Skeletal muscle satellite cell (primary cell): ENCODE data around the gene PAF1. TPM values are rescaled to one million over a fixed set of nuclear protein-coding genes. Genes with fewer than 3 reads are reported as not detected.
"Not testable (repeated sequence)": the region's sequence is repeated elsewhere in the genome, so short reads cannot be mapped to it uniquely, and the experiment has no call there.

Experiments
- H3K27me3 ChIP-seq: 2 replicates; pipeline ENCODE4 v1.7.0; 2013; ENCODE audit warnings: low read length; ENCODE audit not compliant: control insufficient read depth, insufficient read depth
- H3K36me3 ChIP-seq: 2 replicates; pipeline ENCODE4 v1.7.0; 2013; ENCODE audit warnings: mild to moderate bottlenecking, control low read depth, low read length; ENCODE audit not compliant: insufficient read depth
- H3K4me1 ChIP-seq: 2 replicates; pipeline ENCODE4 v1.7.0; 2013; ENCODE audit warnings: low read length; ENCODE audit not compliant: control insufficient read depth, insufficient read depth
- H3K4me2 ChIP-seq: 2 replicates; pipeline ENCODE4 v1.7.0; 2013; ENCODE audit warnings: mild to moderate bottlenecking, low read length
- H3K4me3 ChIP-seq: 2 replicates; pipeline ENCODE4 v1.7.0; 2013; ENCODE audit warnings: low read length
- H3K9ac ChIP-seq: 2 replicates; pipeline ENCODE4 v1.7.0; 2013; ENCODE audit warnings: mild to moderate bottlenecking, low read depth, low read length, moderate library complexity
- H3K9me3 ChIP-seq: replicated peaks from 2 replicates; pipeline ENCODE4 v1.7.0; 2013; ENCODE audit warnings: mild to moderate bottlenecking, control low read depth, low read length
- small RNA-seq: library from RNA; depleted of rRNA; stranded (forward); fragments of <200 nt; gene quantifications from one replicate; pipeline ENCODE3, GENCODE V24; 2012

The PAF1 gene

DNA sequence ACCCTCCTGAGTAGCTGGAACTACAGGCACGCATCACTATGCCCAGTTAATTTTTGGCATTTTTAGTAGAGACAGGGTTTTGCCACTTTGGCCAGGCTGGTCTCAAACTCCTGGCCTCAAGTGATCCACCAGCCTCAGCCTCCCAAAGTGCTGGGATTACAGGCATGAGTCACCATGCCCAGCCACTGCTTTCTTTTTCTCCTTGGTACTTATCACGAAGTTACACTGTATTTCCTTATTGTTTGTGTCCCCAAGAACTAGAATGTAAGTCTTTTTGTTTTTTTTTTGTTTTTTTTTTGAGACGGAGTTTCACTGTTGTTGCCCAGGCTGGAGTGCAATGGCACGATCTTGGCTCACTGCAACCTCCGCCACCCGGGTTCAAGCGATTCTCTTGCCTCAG lies 50.8 kb downstream of the PAF1 start:
- not testable (repeated sequence) for H3K4me3 ChIP-seq, H3K27me3 ChIP-seq, H3K4me2 ChIP-seq, H3K9ac ChIP-seq, H3K36me3 ChIP-seq, H3K9me3 ChIP-seq
- peaks cover 13% of the 10 kb centered on the region for H3K4me1 ChIP-seq

DNA sequence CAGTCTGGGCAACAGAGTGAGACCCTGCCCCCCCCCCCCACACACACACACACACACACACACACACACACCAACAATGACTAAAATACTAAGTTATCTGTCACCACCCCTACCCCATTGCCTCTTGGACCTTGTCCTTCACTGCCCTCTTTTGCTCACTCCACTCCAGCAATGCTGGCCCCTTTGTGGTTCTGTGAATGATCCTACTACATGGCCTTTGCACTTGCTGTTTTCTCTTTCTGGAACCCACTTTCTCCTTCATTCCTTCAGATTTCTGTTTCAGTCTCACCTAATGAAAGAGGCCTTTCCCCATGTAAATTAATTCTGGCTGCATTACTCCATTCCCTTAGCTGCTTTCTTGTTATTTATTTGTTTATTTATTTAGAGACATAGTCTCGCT lies 51.2 kb downstream of the PAF1 start:
- peaks cover 13% of the 10 kb centered on the region for H3K4me1 ChIP-seq

DNA sequence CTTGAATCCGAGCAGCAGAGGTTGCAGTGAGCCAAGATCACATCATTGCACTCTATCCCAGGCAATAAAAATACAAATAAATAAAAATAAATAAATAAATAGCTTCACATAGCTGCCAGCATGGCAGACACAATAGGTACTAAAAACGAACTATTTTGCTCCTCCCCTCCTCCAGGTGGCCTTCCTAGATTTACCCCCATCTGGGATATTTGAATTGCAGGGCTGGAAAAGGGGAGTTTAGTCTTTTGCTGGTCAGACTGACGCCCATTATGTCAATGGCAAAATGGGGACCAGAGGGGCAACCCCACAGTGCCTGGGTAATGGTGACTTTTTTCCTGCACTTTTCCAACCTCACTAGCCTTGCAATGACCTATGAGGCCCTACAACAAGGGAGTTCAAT lies 54.4 kb downstream of the PAF1 start:
- Histone ChIP-seq H3K9ac (no peak overlapping the region), H3K4me2 (no peak overlapping the region), H3K4me3 (no peak overlapping the region), H3K36me3 (no peaks in the 10 kb centered on the region), H3K27me3 (no peaks in the 10 kb centered on the region), H3K4me1 (peaks cover 7% of the 10 kb centered on the region), H3K9me3 (no peaks in the 10 kb centered on the region)

More for the DNA sequence above, 51.2 kb downstream of the PAF1 start:
- Histone ChIP-seq H3K4me2 (no peak overlapping the region), H3K9me3 (no peaks in the 10 kb centered on the region), H3K27me3 (no peaks in the 10 kb centered on the region), H3K36me3 (peaks cover 2% of the 10 kb centered on the region), H3K4me3 (no peak overlapping the region), H3K9ac (no peak overlapping the region)

Small RNA genes within 50 kb of the gene (small RNA-seq; reads per million reads assigned to genes)
- gene AC011445.2 (not detected), gene MIR4530 (not detected), gene RN7SL566P (not detected)
